Stimulated activated CD8-positive, alpha-beta memory T cell treated with anti-CD3 and anti-CD28 coated beads, Interleukin-4, amount 100 ng/mL, for 48 hours (primary cell): Measurements from ENCODE around the gene SPATA3.
"Not testable (repeated sequence)": the region's sequence is repeated elsewhere in the genome, so short reads cannot be mapped to it uniquely, and the experiment has no call there.

Experiments used
- DNase-seq: peaks from one replicate; pipeline ENCODE4 v3.0.0-alpha.2; 2020

Gene SPATA3

GRCh38 chr2:230999477-230999876, 3.6 kb downstream of the SPATA3 start:
- DNase-seq, result no peak

GRCh38 chr2:231000211-231000904, 4.4 kb downstream of the SPATA3 start:
- no peak for DNase-seq

- no peak for DNase-seq
Measured at GRCh38 chr2:231001036-231001435, 5.1 kb downstream of the SPATA3 start.

- no peak for DNase-seq
Measured at GRCh38 chr2:231001921-231002320, 6.0 kb downstream of the SPATA3 start.

GRCh38 chr2:231002641-231003040, 6.7 kb downstream of the SPATA3 start:
- no peak for DNase-seq

- no peak for DNase-seq
Measured at GRCh38 chr2:231003186-231003585, 7.3 kb downstream of the SPATA3 start.

- not testable (repeated sequence) for DNase-seq
Measured at GRCh38 chr2:231004930-231005329, 9.0 kb downstream of the SPATA3 start.

GRCh38 chr2:231007286-231008098, 11.6 kb downstream of the SPATA3 start:
- DNase-seq, result no peak

GRCh38 chr2:231008131-231008530, 12.2 kb downstream of the SPATA3 start:
- no peak for DNase-seq

GRCh38 chr2:231009236-231009919, 13.5 kb downstream of the SPATA3 start:
- no peak for DNase-seq

GRCh38 chr2:231010201-231010730, 14.3 kb downstream of the SPATA3 start:
- no peak for DNase-seq

- no peak for DNase-seq
Measured at GRCh38 chr2:231011526-231011925, 15.6 kb downstream of the SPATA3 start.

GRCh38 chr2:231012463-231012862, 16.5 kb downstream of the SPATA3 start:
- no peak for DNase-seq

GRCh38 chr2:231013820-231014219, 17.9 kb downstream of the SPATA3 start:
- no peak for DNase-seq

- no peak for DNase-seq
Measured at GRCh38 chr2:231015478-231015877, 19.6 kb downstream of the SPATA3 start.

GRCh38 chr2:231015926-231016325, 20.0 kb downstream of the SPATA3 start:
- no peak for DNase-seq

- DNase-seq, result no peak
Measured at GRCh38 chr2:231016566-231017230, 20.8 kb downstream of the SPATA3 start.

GRCh38 chr2:231017231-231017598, 21.3 kb downstream of the SPATA3 start:
- DNase-seq, result peak; percentile 36

- DNase-seq, result no peak
Measured at GRCh38 chr2:231018184-231018583, 22.3 kb downstream of the SPATA3 start.

GRCh38 chr2:231025059-231025458, 29.1 kb downstream of the SPATA3 start:
- DNase-seq, result not testable (repeated sequence)

GRCh38 chr2:231028889-231029288, 33.0 kb downstream of the SPATA3 start:
- no peak for DNase-seq

- no peak for DNase-seq
Measured at GRCh38 chr2:231029563-231029962, 33.6 kb downstream of the SPATA3 start.

- no peak for DNase-seq
Measured at GRCh38 chr2:231030725-231031124, 34.8 kb downstream of the SPATA3 start.
